NCI-H2081 treated with DMSO at 0.1 percent for 48 hours (cell line): ENCODE results near the gene SLC2A1.

ENCODE experiments used
- DNase-seq: peaks from one replicate; lab custom pipeline; 2025; lab: John Stamatoyannopoulos, UW

Gene SLC2A1

DNA sequence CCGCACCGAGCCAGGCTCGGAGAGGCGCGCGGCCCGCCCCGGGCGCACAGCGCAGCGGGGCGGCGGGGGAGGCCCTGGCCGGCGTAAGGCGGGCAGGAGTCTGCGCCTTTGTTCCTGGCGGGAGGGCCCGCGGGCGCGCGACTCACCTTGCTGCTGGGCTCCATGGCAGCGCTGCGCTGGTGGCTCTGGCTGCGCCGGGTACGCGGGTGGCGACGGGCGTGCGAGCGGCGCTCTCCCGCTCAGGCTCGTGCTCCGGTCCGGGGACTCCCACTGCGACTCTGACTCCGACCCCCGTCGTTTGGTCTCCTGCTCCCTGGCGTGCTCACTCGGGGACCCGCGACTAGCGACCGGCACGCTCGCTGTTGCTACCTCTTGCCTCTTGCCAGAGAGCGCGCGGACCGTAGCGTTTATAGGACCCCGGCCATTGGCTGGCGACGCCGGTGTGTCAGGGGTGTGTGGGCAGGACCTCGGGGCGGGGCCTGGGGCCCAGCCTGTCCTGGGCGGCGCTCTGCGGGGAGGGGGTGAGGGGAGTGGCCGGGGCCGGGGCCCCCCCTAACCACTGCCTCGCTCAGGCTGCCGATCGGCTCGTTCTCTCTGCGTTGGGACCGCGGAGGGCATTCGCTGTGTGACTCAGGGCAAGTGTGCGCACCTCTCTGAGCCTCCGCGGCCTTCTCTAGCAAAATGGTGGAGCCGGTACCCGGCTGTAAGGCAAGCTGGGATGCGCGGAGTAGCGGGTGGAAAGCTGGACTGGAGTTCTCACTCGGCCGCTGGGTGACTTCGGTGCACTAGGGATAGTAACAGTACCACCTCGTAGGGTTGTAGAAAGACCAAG lies at the start of gene SLC2A1:
Gene SLC2A1 (minus strand): TSS at position 381 of the 832 bp plus-strand sequence. CDS start 217 bp downstream, at position 164.
- DNase-seq = peak; percentile 87

DNA sequence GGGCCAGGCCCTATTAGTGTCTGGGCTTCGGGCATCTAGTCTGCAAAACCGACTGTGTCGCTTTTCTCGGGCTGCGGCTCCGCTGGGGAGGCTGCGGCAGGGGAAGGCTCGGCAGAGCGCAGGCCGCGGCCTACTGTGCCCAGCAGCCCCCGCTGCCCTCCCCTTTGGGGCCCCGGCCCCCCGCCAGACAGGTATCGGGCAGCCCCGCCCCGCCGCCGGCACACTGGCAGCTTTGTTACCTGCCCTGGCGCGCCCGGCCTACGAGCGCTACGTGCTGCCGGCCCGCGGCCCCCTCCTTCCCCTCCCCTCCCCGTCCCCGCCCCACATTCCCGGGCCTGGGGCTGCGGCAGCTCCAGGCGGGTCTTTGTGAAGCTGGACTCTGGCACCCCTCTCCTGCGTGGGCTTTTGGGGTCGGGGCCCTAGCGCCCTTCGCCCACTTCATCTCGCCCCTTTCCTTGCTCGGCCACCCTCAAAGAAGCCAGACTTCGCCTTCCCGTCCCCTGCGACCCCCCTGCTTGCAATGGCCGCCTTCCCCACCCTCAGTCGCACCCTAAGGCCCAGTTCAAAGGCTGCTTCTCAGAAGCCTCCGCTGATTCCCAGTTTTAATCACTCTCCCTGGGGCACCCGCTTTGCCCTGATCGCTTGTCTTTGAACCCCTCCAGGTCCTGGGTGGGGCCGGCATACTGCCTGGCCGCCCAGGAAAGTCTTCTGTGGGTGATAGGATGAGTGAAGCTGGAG lies 48.9 kb upstream of the SLC2A1 start:
- DNase-seq = no peak

DNA sequence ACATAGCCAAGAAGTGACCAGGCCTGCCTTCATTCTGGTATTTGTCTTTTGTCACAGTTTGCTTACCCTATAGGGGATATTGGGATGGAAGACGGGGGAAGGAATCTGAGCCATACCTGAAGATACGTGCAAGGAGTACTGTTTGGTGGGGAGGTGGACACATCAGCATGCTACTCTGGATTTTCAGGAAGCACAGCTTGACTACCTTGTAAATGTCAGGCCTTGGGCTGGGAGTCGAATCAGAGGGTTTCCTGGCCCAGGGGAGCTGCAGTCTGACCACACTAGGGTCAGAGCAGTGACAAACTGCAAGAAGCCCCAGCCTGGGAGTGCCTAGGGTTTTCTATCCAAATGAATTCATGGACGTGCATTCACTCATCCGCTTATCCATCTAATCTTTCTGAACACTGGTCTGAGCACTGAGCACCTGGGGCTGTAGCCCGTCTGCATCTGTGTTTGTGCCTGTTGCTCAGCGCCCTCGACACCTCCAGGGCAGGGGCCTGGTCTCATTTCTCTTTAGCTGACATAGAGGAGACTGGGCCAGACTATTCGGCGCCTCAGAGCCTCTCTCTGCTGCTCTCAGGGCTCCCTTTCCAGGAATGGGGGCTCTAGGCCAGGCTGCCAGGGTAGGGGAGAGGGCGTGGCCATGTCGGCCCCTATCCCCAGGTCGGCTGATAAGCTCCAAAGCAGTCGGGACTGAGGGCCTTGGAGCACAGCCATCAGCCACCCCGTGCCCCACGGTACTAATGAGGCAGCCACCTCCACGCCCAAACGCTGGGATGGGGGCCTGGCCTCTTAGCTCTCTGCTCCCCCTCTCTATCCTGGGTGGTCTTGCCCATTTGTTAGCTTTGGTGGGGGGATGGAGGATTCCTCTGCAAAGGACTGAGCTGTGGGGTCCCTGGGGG lies 47.0 kb upstream of the SLC2A1 start:
- no peak for DNase-seq

DNA sequence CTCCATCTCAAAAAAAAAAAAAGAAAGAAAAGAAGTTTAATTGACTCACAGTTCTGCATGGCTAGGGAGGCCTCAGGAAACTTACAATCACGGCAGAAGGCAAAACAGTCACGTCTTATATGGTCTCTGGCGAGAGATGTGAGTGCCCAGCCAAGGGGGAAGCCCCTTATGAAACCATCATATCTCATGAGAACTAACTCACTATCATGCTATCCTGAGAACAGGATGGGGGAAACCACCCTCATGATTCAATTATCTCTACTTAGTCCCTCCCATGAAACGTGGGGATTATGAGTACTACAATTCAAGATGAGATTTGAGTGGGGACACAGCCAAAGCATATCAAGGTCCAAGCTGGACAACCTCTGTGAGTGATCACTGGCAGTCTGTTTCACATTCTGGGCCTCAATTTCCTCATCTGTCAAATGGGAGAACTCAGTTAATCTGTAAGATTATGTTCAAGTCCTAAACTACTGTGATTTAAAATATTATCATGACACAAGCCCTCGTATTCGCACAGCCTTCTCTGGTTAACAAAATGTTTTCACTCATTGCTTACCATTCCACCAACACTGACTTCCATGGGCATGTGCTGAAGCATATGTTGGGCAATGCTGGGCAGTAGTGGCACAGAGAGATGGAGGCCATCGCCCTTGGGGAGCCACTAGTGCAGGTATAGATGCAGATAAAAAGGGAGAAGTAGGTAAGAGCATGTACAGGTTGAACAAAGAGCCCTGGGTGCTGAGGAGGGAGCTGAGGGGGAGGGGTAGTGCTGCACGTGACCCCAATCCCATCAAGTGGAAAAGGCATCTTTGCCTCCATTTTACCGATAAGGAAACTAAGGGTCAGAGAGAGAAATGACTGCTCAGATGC lies 46.2 kb upstream of the SLC2A1 start:
- DNase-seq = no peak

DNA sequence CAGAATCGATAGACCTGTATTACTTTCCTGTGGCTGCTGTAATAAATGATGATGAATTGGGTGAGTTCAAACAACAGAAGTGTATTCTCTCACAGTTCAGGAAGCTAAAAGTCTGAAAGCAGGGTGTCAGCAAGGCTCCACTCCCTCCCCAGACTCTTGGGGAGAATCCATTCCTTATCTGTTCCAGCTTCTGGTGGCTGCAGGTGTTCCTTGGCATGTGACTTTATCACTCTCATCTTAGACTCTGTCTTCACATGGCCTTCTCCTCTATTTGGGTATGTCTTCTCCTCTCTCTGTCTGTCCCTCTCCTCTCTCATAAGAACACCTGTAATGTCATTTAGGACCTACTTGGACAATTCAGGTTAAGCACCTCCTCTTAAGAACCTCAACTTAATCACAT lies 44.1 kb upstream of the SLC2A1 start:
- no peak for DNase-seq

DNA sequence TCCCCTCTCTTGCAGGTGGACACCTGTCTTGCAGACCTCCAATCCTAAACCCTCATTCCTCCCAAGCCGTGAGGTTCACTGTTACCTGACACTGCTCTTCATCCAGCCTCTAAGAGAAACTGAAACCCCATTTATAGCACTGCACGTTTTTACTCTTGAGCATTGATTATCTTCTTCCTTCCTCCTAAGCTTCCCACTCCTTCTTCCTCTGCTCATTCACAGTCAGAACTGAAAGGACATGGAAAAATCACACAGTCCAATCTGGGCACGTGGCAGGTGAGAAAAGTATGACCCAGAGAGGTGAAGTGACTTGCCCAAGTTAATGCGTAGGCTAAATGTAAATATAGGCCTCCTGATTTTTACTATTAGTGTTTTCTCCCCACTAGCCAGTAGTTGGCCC lies 43.4 kb upstream of the SLC2A1 start:
- DNase-seq = no peak

DNA sequence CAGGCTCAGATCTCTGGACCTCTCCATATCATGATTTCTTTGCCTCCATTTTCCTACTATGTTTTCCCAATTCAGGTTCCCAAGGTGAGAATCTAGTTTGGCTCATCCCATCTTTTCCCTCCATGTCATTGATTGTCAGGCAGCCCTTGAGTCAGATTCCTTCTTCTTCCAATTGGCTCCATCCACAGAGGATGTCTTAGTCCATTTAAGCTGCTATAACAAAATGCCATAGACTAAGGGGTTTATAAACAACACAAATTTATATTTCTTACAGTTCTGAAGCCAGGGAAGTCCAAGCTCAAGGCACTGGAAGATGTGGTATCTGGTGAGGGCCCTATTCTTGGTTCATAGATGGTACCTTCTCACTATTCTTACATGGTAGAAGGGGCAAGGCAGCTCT lies 42.8 kb upstream of the SLC2A1 start:
- no peak for DNase-seq

DNA sequence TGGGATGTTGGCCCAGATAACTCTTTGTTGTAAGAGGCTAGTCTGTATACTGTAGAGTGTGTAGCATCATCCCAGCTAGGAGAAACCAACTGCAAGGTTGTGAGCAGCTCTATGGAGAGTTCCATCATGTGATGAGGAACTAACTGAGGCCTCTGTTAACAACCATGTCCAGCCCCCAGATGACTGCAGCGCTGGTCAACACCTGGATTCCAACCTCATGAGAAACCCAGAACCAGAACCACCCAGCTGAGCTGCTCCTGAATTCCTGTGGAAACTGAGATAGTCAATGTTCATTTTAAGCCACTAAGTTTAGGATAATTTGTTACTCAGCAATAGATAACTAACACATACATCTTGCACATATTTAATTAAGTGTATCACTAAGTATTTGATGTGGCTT lies 41.6 kb upstream of the SLC2A1 start:
- no peak for DNase-seq

DNA sequence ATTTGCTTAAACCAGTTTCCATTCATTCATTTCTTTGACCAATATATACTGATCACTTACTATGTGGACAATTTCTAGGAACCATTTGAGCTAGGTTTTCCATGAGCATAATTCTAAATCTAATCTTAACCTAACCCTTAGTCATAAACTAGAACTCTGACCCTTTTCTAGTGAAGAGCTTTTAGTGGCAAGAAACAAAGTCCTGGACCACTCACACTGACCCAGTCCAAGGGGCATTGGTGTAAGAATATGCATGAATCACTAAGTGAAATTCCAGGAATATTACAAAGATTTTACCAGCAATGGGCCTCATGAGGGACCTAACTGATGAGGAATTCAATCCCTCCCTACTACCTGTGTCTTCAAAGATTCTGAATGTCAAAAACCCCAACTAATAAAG lies 40.6 kb upstream of the SLC2A1 start:
- no peak for DNase-seq

DNA sequence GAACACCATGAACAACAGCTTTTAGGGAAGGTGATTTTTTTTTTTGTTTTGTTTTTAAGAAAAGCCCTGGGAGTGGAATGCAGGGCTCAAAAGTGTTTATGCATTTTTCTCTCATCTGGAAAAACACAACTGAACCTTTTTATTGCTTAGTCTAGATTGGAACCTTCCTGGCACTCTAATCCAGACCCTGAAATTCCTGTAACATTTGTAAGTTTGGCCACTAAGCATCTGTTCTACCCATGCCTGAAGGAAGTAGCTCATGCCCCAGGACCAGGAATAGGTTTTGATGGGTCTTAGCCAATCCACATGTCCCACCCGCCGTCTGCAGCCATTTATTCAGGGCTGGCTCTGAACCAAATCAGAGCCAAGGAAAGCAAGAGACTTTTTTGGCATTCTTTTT lies 39.7 kb upstream of the SLC2A1 start:
- DNase-seq = no peak

DNA sequence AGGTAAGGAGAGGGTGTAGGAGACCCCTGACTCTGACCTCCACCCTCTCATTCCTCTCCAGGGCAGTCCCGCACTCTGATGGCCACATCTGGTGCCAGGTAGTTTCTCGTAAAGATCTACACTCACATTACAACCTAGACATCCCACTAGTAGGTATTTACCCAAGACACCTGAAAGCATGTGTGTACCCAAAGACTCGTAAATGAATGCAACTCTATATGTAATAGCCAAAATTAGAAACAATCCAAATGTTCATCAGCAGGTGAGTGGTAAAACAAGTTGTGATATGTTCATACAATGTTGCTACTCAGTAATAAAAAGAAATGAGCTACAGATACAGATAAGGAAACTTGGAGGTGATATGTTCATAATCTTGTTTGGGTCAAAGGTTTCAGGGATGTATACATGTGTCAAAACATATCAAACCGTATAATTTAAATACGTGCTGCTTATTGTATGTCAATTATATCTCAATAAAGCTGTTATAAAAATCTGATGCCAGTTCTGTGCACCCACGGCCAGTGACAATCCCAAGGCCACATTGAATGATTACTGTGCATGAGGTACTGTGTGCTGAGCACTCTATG lies 37.8 kb upstream of the SLC2A1 start:
- DNase-seq = no peak

DNA sequence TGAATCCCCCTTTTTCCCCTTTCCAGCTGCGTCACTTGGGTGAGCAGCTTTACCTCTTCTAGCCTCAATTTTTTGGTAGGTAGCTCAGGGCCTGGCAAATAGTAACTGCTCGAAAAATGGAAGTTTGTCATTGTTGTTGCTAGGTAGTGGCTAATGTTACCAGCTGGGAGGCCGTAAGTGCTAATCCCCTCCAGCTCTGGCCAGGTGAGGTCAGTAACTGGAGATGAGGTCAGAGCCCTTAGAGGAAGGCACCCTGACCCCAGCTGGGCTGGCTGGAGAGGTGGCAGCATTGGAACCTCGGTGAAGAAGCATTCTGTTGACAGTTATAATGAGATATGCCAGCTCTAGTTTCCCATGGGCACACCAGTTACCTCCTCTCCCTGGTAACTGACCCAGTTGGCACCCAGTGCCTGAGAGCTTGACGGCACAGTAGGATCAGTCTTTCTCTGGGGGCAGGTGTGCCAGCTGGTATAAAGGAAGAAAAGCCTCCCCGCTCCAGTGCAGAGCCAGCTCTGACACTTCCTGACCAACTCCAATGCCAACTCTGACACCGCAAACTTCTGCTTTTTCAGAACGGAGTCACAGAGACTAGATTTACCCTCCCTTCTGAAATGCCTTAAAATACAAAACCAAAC lies 35.0 kb upstream of the SLC2A1 start:
- DNase-seq = no peak

DNA sequence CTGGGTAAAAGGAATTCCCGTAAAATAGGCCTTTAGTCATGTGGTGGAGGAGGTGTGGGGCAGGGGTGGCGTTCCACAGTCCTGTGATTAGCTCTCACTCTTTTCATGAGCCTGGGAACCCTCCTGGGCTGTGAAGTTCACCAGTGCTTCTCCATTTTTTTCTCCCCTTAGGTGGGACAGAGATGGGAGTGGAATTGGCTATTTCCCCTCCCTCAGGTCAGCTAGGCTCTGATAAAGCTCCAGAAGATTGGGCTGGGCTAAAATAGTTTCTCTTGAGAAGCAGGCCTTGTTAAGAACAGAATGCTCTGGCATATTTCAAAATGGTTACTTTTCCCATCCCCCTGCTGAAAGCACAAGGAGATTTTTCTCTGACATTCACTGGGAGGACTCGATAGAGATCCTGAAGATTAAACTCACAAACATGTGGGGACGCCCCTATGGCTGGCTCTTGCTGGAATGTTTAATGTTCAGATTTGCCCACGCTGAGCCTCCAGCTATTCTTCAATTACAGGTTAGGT lies 33.4 kb upstream of the SLC2A1 start:
- no peak for DNase-seq

DNA sequence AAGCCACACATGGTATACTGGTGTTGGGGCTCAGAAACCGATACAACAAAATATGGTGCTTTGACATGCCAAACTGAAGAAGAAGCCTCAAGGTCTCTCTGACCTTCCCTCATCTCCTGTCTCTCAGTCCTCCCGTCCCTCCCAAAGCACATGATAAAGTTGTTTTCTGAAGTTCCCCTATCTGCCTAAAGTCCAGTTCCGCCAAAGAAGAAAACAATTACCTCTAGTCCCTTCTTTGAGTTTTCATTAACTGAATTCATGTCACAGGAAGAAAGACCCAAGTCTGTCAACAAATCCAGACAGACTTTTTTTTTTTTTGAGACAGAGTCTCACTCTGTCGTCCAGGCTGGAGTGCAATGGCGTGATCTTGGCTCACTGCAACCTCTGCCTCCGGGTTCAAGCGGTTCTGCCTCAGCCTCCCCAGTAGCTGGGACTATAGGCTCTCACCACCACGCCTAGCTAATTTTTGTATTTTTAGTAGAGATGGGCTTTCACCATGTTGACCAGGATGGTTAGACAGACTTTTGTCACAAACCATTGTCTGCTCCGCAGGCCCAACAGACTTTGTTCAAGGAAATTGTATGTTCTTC lies 32.2 kb upstream of the SLC2A1 start:
- DNase-seq = no peak

DNA sequence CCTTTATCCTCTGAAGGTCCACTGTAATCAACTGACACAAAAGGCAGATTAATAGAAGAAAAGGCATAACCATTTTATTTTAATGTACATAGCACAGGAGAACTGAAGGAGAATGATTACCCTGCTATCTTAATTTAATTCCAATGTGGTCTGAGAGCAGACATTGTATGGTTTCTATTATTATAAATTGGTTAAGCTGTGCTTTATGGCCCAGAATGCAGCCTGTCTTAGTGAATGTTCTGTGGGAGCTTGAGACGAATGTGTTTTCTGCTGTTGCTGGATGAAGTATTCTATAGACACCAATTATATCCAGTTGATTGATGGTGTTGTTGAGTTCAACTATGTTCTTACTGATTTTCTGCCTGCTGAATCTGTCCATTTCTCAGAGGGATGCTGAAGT lies 25.0 kb upstream of the SLC2A1 start:
- no peak for DNase-seq

DNA sequence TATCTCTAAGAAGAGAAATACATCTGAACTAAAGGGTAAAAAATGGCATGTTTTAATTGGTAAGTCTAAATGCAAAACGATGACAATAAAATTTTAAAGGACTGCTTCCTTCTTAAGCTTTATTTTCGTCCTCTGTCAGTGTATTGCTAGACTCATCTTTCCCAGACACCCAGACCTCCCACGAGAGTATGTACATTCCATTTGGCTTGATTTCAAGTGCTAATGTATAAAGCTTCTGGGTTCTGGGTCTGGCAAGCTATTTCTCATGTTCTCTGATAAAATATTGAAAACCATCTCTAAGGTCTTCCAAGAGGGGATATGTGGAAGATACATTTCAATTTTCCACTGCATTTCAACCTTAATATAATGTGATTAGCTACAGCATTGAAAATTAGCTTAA lies 24.6 kb upstream of the SLC2A1 start:
- no peak for DNase-seq

DNA sequence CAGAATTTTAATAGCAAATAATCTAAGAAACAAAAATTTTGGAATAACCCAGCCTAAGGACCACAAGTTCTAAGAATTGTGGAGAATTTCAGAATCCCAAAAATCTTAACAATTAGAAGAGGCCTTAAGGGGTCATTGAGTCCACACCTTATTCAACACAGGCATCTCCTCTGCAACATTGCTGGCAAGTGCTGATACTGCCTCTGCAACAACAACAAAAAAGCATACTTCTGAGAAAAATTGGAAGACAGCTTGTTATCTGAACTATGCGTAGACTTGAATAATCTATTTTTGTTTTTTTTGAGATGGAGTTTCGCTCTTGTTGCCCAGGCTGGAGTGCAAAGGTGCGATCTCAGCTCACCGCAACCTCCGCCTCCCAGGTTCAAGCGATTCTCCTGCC lies 24.0 kb upstream of the SLC2A1 start:
- no peak for DNase-seq

DNA sequence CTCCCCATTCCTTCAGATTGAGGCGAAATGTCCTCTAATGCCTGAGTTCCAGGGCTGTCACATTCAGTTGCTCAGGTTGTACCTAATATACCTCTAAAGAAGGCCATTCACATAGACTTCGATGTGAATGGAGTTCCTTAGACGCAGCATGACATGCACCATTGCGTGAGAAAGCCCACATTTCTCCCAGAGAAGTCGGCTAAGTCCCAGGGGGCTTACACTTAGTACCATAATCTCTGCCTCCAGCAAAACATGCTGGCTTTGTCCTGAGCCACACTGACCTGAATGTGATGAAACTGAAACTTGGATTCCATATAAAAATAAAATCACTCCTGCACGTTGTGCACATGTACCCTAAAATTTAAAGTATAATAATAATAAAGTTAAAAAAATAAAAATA lies 23.2 kb upstream of the SLC2A1 start:
- no peak for DNase-seq

DNA sequence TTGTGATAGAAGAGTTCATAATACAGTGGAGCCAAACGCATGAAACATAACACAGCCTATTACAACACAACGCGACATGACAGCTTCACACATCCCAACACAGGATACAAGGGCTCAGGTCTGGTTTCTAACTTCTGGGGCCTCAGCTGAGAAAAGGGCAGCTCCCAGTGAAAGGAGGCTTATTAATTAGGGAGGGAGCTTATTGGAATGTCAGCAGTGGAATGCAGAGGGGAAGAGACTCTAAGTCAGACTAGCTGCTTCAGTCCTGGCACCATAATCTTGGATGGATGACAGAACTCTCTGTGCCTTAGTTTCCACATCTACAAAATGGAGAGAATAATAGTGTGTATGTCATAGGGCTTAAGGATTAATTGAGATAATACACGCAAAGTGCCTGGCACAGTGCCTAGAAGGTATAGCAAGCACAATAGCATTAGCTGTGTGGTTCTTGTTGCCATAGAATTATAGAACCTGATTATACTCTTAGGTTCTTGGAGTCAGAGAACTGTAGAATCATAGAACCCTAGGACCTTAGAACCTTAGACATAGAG lies 22.7 kb upstream of the SLC2A1 start:
- DNase-seq = no peak
